Activated CD8-positive, alpha-beta T cell treated with anti-CD3 and anti-CD28 coated beads, Interleukin-2, amount 10 ng/mL, durations not matched to agents 7 days and 5 days (primary cell): ENCODE results near the gene HIVEP3. TPM values are rescaled to one million over a fixed set of nuclear protein-coding genes. Genes with fewer than 3 reads are reported as not detected.

Experiments
- ATAC-seq: fragments of 150-1000 bp; cut with Tn5 transposase; one replicate; pipeline ENCODE4 v1.10.0; 2021; ENCODE audit warnings: moderate library complexity
- CTCF ChIA-PET: fragments of 350-600 bp; sonication (Branson Sonifier 250); formaldehyde crosslinking; loops from one replicate; lab custom pipeline; 2021; ENCODE audit warnings: antibody characterized with exemption; lab: Charles Lee
- POLR2A ChIA-PET: fragments of 350-600 bp; sonication (Branson Sonifier 250); formaldehyde crosslinking; loops from one replicate; lab custom pipeline; 2021; ENCODE audit warnings: antibody characterized with exemption; lab: Charles Lee
- DNase-seq: peaks from one replicate; pipeline ENCODE4 v3.0.0-alpha.2; 2020
- H3K27ac Mint-ChIP-seq: one replicate; pipeline ENCODE4 v1.8.0; 2021; ENCODE audit warnings: mild to moderate bottlenecking, mixed read lengths
- H3K27me3 Mint-ChIP-seq: one replicate; pipeline ENCODE4 v1.8.0; 2021; ENCODE audit warnings: low read depth, mixed read lengths
- H3K36me3 Mint-ChIP-seq: one replicate; pipeline ENCODE4 v1.8.0; 2021; ENCODE audit warnings: low read depth, mixed read lengths
- H3K4me1 Mint-ChIP-seq: one replicate; pipeline ENCODE4 v1.8.0; 2021; ENCODE audit warnings: low read depth, mixed read lengths
- H3K4me3 Mint-ChIP-seq: one replicate; pipeline ENCODE4 v1.8.0; 2021; ENCODE audit warnings: mild to moderate bottlenecking, mixed read lengths
- H3K9me3 Mint-ChIP-seq: one replicate; pipeline ENCODE4 v1.8.0; 2022; ENCODE audit warnings: mixed read lengths; ENCODE audit not compliant: insufficient read depth
- total RNA-seq, 2 experiments: library from RNA; stranded (reverse); gene quantifications; one replicate each; pipeline ENCODE4 v1.2.3, GENCODE V29; 2021

HIVEP3 gene
- total RNA-seq, 2 experiments from 2014 or later = 10.8 to 11.8 TPM

GRCh38 chr1:41535716-41536115, 383.0 kb downstream of the HIVEP3 start:
- Mint-ChIP-seq H3K9me3 (no peaks in the 10 kb centered on the region), H3K27me3 (no peaks in the 10 kb centered on the region), H3K36me3 (no peaks in the 10 kb centered on the region), H3K4me3 (no peak overlapping the region), H3K27ac (no peak overlapping the region), H3K4me1 (peaks cover under 1% of the 10 kb centered on the region)
- CTCF ChIA-PET = no interaction called here
- no peak for ATAC-seq
- DNase-seq = no peak
- POLR2A ChIA-PET = no interaction called here

GRCh38 chr1:41535276-41535675, 383.4 kb downstream of the HIVEP3 start:
- no peaks in the 10 kb centered on the region for H3K4me1 Mint-ChIP-seq
- H3K9me3 Mint-ChIP-seq = no peaks in the 10 kb centered on the region
- no peak overlapping the region for H3K4me3 Mint-ChIP-seq
- no peak for DNase-seq
- POLR2A ChIA-PET = no interaction called here
- no peak overlapping the region for H3K27ac Mint-ChIP-seq
- ATAC-seq = no peak
- H3K36me3 Mint-ChIP-seq = no peaks in the 10 kb centered on the region
- CTCF ChIA-PET = no interaction called here
- no peaks in the 10 kb centered on the region for H3K27me3 Mint-ChIP-seq

GRCh38 chr1:41534181-41535076, 384.3 kb downstream of the HIVEP3 start:
- Mint-ChIP-seq H3K27ac (no peak overlapping the region), H3K4me3 (no peak overlapping the region), H3K9me3 (no peaks in the 10 kb centered on the region), H3K27me3 (no peaks in the 10 kb centered on the region), H3K4me1 (no peaks in the 10 kb centered on the region), H3K36me3 (peaks cover 2% of the 10 kb centered on the region)
- DNase-seq = no peak
- CTCF ChIA-PET = no interaction called here
- POLR2A ChIA-PET = no interaction called here
- ATAC-seq = no peak

- H3K4me3 Mint-ChIP-seq = no peak overlapping the region
- POLR2A ChIA-PET = no interaction called here
- ATAC-seq (no peak), DNase-seq (no peak)
- no peaks in the 10 kb centered on the region for H3K9me3 Mint-ChIP-seq
- no peak overlapping the region for H3K27ac Mint-ChIP-seq
- H3K27me3 Mint-ChIP-seq = no peaks in the 10 kb centered on the region
- CTCF ChIA-PET = interaction anchor here (1.6 kb wide), 1 partner anchor 18 kb away, joined by 5 read pairs; no protein-coding TSS in a partner anchor
- peaks cover 2% of the 10 kb centered on the region for H3K36me3 Mint-ChIP-seq
- H3K4me1 Mint-ChIP-seq = no peaks in the 10 kb centered on the region
Observed at GRCh38 chr1:41533731-41534080, 385.0 kb downstream of the HIVEP3 start.

GRCh38 chr1:41533016-41533730, 385.5 kb downstream of the HIVEP3 start:
- no peaks in the 10 kb centered on the region for H3K9me3 Mint-ChIP-seq
- H3K4me1 Mint-ChIP-seq = no peaks in the 10 kb centered on the region
- H3K27me3 Mint-ChIP-seq = no peaks in the 10 kb centered on the region
- ChIA-PET CTCF (interaction anchor here (1.6 kb wide), 1 partner anchor 17 kb away, joined by 5 read pairs; no protein-coding TSS in a partner anchor), POLR2A (no interaction called here)
- peaks cover 2% of the 10 kb centered on the region for H3K36me3 Mint-ChIP-seq
- H3K27ac Mint-ChIP-seq = no peak overlapping the region
- no peak for DNase-seq
- H3K4me3 Mint-ChIP-seq = no peak overlapping the region
- ATAC-seq = no peak

- CTCF ChIA-PET = interaction anchor here (1.6 kb wide), 1 partner anchor 16 kb away, joined by 5 read pairs; no protein-coding TSS in a partner anchor
- Mint-ChIP-seq H3K36me3 (peaks cover 2% of the 10 kb centered on the region), H3K27me3 (no peaks in the 10 kb centered on the region), H3K9me3 (no peaks in the 10 kb centered on the region), H3K4me3 (no peak overlapping the region), H3K4me1 (no peaks in the 10 kb centered on the region), H3K27ac (no peak overlapping the region)
- POLR2A ChIA-PET = no interaction called here
- DNase-seq (no peak), ATAC-seq (no peak)
Observed at GRCh38 chr1:41532206-41532975, 386.3 kb downstream of the HIVEP3 start.

GRCh38 chr1:41530411-41530810, 388.3 kb downstream of the HIVEP3 start:
- ChIA-PET POLR2A (no interaction called here), CTCF (no interaction called here)
- no peak overlapping the region for H3K27ac Mint-ChIP-seq
- no peaks in the 10 kb centered on the region for H3K4me1 Mint-ChIP-seq
- ATAC-seq (no peak), DNase-seq (no peak)
- H3K36me3 Mint-ChIP-seq = peaks cover 2% of the 10 kb centered on the region
- H3K27me3 Mint-ChIP-seq = no peaks in the 10 kb centered on the region
- H3K4me3 Mint-ChIP-seq = no peak overlapping the region
- no peaks in the 10 kb centered on the region for H3K9me3 Mint-ChIP-seq

GRCh38 chr1:41529621-41530395, 388.9 kb downstream of the HIVEP3 start:
- H3K27me3 Mint-ChIP-seq = no peaks in the 10 kb centered on the region
- ChIA-PET CTCF (no interaction called here), POLR2A (no interaction called here)
- no peak for ATAC-seq
- no peaks in the 10 kb centered on the region for H3K9me3 Mint-ChIP-seq
- H3K36me3 Mint-ChIP-seq = peaks cover 2% of the 10 kb centered on the region
- no peak overlapping the region for H3K27ac Mint-ChIP-seq
- no peak for DNase-seq
- no peaks in the 10 kb centered on the region for H3K4me1 Mint-ChIP-seq
- H3K4me3 Mint-ChIP-seq = no peak overlapping the region

- ChIA-PET POLR2A (no interaction called here), CTCF (no interaction called here)
- Mint-ChIP-seq H3K27me3 (no peaks in the 10 kb centered on the region), H3K36me3 (peaks cover 2% of the 10 kb centered on the region), H3K27ac (no peak overlapping the region), H3K4me3 (no peak overlapping the region), H3K9me3 (no peaks in the 10 kb centered on the region), H3K4me1 (no peaks in the 10 kb centered on the region)
- DNase-seq (no peak), ATAC-seq (no peak)
Observed at GRCh38 chr1:41528726-41529605, 389.8 kb downstream of the HIVEP3 start.

GRCh38 chr1:41528106-41528505, 390.6 kb downstream of the HIVEP3 start:
- H3K27ac Mint-ChIP-seq = no peak overlapping the region
- ChIA-PET CTCF (no interaction called here), POLR2A (no interaction called here)
- no peaks in the 10 kb centered on the region for H3K9me3 Mint-ChIP-seq
- no peaks in the 10 kb centered on the region for H3K4me1 Mint-ChIP-seq
- no peak for DNase-seq
- no peak overlapping the region for H3K4me3 Mint-ChIP-seq
- ATAC-seq = no peak
- H3K36me3 Mint-ChIP-seq = peaks cover 2% of the 10 kb centered on the region
- H3K27me3 Mint-ChIP-seq = no peaks in the 10 kb centered on the region
